Neural progenitor cell (in vitro differentiated cells): ENCODE results near the gene KCMF1.

ENCODE experiments used
- EZH2 ChIP-seq: fragments of 200-600 bp; sonication (generic); IDR thresholded peaks from 2 replicates; pipeline ENCODE4 v1.6.1; 2017; ENCODE audit warnings: antibody characterized with exemption, mild to moderate bottlenecking, moderate library complexity
- EZH2phosphoT487 ChIP-seq: fragments of 200-600 bp; sonication (generic); IDR thresholded peaks from 2 replicates; pipeline ENCODE4 v1.6.1; 2017; ENCODE audit warnings: antibody characterized with exemption
- TF ChIP-seq, protein P1 (sequence below): fragments of 200-600 bp; sonication (generic); IDR thresholded peaks from 2 replicates; pipeline ENCODE4 v1.5.1; 2017; ENCODE audit warnings: antibody characterized with exemption, mild to moderate bottlenecking

DNA sequence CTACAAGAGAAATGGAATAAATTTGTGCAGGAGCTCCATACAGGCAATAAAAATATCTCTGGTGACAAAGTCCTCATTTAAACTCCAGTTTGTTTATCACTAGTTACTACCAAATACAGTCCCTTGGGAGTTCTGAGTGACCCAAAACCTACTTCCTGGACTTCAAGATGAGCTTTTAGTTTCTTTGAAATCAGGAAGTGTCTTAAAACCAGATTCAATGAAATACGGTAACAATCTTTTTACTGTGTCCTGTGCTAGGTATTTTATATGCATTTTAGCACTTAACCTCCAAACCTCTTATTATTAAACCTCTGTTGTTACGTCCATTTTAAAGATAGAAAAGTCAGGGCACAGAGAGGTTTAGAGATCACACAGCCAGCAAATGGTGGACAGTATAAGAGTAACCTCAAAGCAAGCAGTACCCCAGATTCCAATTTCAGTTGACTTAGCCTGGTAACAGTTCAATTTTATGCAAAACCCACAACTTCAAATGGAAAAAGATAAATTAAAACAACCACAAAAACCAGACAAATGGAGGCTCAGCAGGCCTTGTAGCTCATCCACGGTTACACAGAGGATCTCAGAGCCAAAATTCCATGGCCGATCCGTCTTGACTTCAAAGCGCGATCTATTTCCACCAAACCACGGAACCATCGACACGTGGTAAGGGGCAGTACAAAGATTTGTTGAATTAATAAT, 1.3 kb upstream of the KCMF1 start:
- TF ChIP-seq, protein P1, sequence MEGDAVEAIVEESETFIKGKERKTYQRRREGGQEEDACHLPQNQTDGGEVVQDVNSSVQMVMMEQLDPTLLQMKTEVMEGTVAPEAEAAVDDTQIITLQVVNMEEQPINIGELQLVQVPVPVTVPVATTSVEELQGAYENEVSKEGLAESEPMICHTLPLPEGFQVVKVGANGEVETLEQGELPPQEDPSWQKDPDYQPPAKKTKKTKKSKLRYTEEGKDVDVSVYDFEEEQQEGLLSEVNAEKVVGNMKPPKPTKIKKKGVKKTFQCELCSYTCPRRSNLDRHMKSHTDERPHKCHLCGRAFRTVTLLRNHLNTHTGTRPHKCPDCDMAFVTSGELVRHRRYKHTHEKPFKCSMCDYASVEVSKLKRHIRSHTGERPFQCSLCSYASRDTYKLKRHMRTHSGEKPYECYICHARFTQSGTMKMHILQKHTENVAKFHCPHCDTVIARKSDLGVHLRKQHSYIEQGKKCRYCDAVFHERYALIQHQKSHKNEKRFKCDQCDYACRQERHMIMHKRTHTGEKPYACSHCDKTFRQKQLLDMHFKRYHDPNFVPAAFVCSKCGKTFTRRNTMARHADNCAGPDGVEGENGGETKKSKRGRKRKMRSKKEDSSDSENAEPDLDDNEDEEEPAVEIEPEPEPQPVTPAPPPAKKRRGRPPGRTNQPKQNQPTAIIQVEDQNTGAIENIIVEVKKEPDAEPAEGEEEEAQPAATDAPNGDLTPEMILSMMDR, result no peak
- no peak for TF ChIP-seq EZH2
- no peak for TF ChIP-seq EZH2phosphoT487
